Vagina (tissue), 2 donors: ENCODE measurements around the gene ATF7.

ENCODE experiments used
- POLR2A ChIP-seq, 2 donors: fragments of 450-650 bp; IDR thresholded peaks; one replicate each; pipeline ENCODE4 v1.6.1; 2017; ENCODE audit warnings: antibody characterized with exemption in 2 of 2, mild to moderate bottlenecking in 2 of 2, moderate library complexity in 2 of 2
- POLR2AphosphoS5 ChIP-seq, 2 donors: sonication (generic); formaldehyde crosslinking; IDR thresholded peaks; one replicate each; pipeline ENCODE4 v1.9.0; 2017; ENCODE audit warnings: antibody characterized with exemption in 2 of 2, mild to moderate bottlenecking in 2 of 2, low read depth in 1 of 2; ENCODE audit not compliant: insufficient read depth in 1 of 2
- TF ChIP-seq, protein P1 (sequence below), 3 experiments: fragments of 450-650 bp in 2 of 3; fragments of 200-600 bp in 1 of 3; sonication (generic) in 1 of 3; IDR thresholded peaks; one replicate each; pipeline ENCODE4 v1.5.1; 2017 to 2019; ENCODE audit warnings: antibody characterized with exemption in 3 of 3, mild to moderate bottlenecking in 2 of 3, moderate library complexity in 2 of 3

DNA sequence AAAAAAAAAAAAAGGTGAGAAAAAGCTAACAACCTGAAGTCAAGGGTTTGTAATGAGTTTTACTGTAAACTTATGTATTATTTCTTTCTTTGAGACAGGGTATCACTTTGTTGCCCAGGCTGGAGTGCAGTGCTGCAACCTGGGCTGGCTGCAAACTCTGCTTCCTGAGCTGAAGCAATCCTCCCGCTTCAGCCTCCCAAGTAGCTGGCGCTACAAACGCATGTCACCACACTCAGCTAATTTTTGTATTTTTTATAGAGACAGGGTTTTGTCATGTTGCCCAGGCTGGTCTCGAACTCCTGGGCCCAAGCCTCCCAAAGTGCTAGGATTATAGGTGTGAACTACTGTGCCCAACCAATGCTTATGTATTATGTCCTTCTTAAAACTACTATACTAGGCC is 9.2 kb downstream of the ATF7 start:
- TF ChIP-seq, protein P1, sequence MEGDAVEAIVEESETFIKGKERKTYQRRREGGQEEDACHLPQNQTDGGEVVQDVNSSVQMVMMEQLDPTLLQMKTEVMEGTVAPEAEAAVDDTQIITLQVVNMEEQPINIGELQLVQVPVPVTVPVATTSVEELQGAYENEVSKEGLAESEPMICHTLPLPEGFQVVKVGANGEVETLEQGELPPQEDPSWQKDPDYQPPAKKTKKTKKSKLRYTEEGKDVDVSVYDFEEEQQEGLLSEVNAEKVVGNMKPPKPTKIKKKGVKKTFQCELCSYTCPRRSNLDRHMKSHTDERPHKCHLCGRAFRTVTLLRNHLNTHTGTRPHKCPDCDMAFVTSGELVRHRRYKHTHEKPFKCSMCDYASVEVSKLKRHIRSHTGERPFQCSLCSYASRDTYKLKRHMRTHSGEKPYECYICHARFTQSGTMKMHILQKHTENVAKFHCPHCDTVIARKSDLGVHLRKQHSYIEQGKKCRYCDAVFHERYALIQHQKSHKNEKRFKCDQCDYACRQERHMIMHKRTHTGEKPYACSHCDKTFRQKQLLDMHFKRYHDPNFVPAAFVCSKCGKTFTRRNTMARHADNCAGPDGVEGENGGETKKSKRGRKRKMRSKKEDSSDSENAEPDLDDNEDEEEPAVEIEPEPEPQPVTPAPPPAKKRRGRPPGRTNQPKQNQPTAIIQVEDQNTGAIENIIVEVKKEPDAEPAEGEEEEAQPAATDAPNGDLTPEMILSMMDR (IDR thresholded peaks at IDR 0.05) = no peak
- TF ChIP-seq POLR2A (IDR thresholded peaks at IDR 0.05) = no peak
- no peak for TF ChIP-seq POLR2AphosphoS5 (IDR thresholded peaks at IDR 0.05; ENCODE audit: insufficient read depth in 1 of 2, low read depth in 1 of 2)
